Measurements from ENCODE around the gene MTNR1B.

DNA sequence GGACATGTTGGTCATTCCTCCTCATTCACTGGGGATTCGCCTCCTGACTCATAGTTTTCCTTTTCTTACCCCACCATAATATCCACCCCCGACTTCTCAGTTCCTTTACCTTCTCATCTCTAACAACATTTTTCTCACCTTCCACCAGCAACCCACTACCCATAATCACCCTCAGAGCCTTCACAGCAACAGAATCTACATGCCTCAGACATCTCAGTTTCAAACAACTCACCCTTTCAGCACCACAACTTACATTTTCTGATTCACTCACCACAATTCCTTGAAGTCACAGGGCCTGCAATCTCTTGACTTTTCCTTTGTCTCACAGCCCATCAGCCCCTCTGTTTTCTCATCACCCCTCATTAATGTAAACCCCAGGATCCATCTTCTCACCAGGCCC, 2.3 kb upstream of the MTNR1B start:
- TF ChIP-seq POLR2AphosphoS5 (IDR thresholded peaks at IDR 0.05): no peak
- no peak for TF ChIP-seq CTCF (IDR thresholded peaks at IDR 0.05)

All from gastroesophageal sphincter (tissue), 3 donors.